ENCODE measurements around the gene SLC13A1. TPM values are rescaled to one million over a fixed set of nuclear protein-coding genes. Genes with fewer than 3 reads are reported as not detected.

SLC13A1 gene
- total and polyA plus RNA-seq, 2 experiments from 2014 or later, result not detected

DNA sequence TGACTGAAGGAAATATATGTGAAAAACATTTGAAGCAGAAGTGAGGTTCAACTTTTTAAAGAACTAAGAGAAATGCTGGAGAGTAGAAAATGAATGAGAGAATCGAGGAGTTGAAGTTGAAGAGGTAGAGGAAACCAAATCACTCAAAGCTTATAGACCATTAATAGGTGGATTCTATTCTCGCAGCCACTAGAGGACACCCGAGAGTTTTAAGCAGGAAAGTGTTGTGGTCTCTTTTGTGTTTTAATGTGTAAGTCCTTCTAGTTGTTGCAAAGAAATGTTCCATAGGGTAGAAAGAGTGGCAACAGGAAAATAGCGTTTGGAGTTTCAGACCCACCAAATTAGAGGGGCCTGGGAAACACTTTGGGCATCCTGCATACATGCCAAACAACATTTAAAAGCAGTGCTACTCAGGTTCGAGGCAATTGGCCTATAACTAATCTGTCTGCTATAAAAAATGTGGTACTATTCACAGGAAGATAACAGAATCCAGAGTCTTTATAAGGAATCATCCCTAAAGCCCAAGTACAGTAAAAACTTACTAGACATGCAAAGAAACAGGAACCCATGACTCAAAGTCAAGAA is 129.0 kb downstream of the SLC13A1 start (continued):
- TF ChIP-seq, protein P1, sequence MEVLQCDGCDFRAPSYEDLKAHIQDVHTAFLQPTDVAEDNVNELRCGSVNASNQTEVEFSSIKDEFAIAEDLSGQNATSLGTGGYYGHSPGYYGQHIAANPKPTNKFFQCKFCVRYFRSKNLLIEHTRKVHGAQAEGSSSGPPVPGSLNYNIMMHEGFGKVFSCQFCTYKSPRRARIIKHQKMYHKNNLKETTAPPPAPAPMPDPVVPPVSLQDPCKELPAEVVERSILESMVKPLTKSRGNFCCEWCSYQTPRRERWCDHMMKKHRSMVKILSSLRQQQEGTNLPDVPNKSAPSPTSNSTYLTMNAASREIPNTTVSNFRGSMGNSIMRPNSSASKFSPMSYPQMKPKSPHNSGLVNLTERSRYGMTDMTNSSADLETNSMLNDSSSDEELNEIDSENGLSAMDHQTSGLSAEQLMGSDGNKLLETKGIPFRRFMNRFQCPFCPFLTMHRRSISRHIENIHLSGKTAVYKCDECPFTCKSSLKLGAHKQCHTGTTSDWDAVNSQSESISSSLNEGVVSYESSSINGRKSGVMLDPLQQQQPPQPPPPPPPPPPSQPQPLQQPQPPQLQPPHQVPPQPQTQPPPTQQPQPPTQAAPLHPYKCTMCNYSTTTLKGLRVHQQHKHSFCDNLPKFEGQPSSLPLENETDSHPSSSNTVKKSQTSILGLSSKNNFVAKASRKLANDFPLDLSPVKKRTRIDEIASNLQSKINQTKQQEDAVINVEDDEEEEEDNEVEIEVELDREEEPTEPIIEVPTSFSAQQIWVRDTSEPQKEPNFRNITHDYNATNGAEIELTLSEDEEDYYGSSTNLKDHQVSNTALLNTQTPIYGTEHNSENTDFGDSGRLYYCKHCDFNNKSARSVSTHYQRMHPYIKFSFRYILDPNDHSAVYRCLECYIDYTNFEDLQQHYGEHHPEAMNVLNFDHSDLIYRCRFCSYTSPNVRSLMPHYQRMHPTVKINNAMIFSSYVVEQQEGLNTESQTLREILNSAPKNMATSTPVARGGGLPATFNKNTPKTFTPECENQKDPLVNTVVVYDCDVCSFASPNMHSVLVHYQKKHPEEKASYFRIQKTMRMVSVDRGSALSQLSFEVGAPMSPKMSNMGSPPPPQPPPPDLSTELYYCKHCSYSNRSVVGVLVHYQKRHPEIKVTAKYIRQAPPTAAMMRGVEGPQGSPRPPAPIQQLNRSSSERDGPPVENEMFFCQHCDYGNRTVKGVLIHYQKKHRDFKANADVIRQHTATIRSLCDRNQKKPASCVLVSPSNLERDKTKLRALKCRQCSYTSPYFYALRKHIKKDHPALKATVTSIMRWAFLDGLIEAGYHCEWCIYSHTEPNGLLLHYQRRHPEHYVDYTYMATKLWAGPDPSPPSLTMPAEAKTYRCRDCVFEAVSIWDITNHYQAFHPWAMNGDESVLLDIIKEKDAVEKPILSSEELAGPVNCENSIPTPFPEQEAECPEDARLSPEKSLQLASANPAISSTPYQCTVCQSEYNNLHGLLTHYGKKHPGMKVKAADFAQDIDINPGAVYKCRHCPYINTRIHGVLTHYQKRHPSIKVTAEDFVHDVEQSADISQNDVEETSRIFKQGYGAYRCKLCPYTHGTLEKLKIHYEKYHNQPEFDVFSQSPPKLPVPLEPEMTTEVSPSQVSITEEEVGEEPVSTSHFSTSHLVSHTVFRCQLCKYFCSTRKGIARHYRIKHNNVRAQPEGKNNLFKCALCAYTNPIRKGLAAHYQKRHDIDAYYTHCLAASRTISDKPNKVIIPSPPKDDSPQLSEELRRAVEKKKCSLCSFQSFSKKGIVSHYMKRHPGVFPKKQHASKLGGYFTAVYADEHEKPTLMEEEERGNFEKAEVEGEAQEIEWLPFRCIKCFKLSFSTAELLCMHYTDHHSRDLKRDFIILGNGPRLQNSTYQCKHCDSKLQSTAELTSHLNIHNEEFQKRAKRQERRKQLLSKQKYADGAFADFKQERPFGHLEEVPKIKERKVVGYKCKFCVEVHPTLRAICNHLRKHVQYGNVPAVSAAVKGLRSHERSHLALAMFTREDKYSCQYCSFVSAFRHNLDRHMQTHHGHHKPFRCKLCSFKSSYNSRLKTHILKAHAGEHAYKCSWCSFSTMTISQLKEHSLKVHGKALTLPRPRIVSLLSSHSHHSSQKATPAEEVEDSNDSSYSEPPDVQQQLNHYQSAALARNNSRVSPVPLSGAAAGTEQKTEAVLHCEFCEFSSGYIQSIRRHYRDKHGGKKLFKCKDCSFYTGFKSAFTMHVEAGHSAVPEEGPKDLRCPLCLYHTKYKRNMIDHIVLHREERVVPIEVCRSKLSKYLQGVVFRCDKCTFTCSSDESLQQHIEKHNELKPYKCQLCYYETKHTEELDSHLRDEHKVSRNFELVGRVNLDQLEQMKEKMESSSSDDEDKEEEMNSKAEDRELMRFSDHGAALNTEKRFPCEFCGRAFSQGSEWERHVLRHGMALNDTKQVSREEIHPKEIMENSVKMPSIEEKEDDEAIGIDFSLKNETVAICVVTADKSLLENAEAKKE (CRISPR knock-in tag; IDR thresholded peaks at IDR 0.05), result no peak
- TF ChIP-seq ETS1 (IDR thresholded peaks at IDR 0.05) (no peak), POLR2AphosphoS5 (IDR thresholded peaks at IDR 0.05; ENCODE audit: low read depth) (no peak)

DNA sequence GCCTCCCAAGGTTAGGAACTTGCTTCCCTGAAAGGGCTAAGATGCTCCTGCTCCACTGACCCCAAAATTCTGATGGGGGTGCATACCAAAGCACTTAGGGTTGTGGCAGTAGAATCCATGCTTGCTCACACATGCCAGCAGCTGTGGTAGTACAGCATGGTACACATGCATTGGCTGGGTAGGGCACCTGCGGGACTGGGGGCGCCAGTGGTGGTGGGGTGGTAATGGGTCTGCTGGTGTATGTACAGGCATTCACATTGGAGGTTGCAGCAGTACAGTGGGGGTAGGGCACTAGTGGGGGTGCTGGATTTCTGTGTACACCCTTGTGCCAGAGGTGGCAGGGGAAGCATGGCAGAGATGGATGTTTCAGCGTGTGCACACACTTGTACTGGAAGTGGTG is 132.0 kb downstream of the SLC13A1 start:
- no peaks in the 10 kb centered on the region for H3K36me3 ChIP-seq (ENCODE audit: insufficient read depth)
- no peaks in the 10 kb centered on the region for H3K4me1 ChIP-seq (ENCODE audit: insufficient read depth)
- H2AFZ ChIP-seq, result no peak overlapping the region
- no peak for ATAC-seq
- Mint-ChIP-seq H3K36me3 (ENCODE audit: low read depth) (no peaks in the 10 kb centered on the region; the same call in 2 of the 3 replicates), H3K9me3 (peaks cover 8% of the 10 kb centered on the region; the same call in 2 of the 3 replicates), H3K27me3 (ENCODE audit: insufficient read depth, low read depth, poor library complexity) (peaks cover 3% of the 10 kb centered on the region), H3K27ac (0 out of 2 replicates have a peak overlapping the region, but pooled peaks have one; percentile 24), H3K4me3 (no peak overlapping the region), H3K4me1 (no peaks in the 10 kb centered on the region)
- no peaks in the 10 kb centered on the region; the same call in 1 of the 2 replicates for H3K9me2 ChIP-seq (ENCODE audit: insufficient read depth)
- no peak overlapping the region for H3K27ac ChIP-seq (ENCODE audit: low read depth)
- no peak overlapping the region for H3K4me2 ChIP-seq
- no peaks in the 10 kb centered on the region for H3K79me2 ChIP-seq (replicated peaks; ENCODE audit: insufficient read depth)
- H3K27me3 ChIP-seq (ENCODE audit: insufficient read depth), result no peaks in the 10 kb centered on the region
- no peaks in the 10 kb centered on the region for H4K20me1 ChIP-seq (replicated peaks; ENCODE audit: insufficient read depth)
- no peak overlapping the region for H3K4me3 ChIP-seq
- DNase-seq (ENCODE audit: low spot score), result no peak
- no peaks in the 10 kb centered on the region for H3F3A ChIP-seq (replicated peaks; ENCODE audit: low read depth)
- TF ChIP-seq NANOG (IDR thresholded peaks at IDR 0.05; ENCODE audit: borderline replicate concordance) (no peak), JUNB (IDR thresholded peaks at IDR 0.05; ENCODE audit: unreplicated experiment) (no peak), ETS1 (IDR thresholded peaks at IDR 0.05) (no peak), ZNF331 (CRISPR knock-in tag; IDR thresholded peaks at IDR 0.05; ENCODE audit: low read depth) (no peak), CREB1 (CRISPR knock-in tag; IDR thresholded peaks at IDR 0.05; ENCODE audit: low read depth) (no peak), EZH2 (IDR thresholded peaks at IDR 0.05; ENCODE audit: low read depth, unreplicated experiment) (no peak), ZNF114 (CRISPR knock-in tag; IDR thresholded peaks at IDR 0.05) (no peak), EZH2phosphoT487 (IDR thresholded peaks at IDR 0.05; ENCODE audit: unreplicated experiment) (no peak), POLR2AphosphoS5 (IDR thresholded peaks at IDR 0.05; ENCODE audit: low read depth) (no peak)
- TF ChIP-seq, protein P2, sequence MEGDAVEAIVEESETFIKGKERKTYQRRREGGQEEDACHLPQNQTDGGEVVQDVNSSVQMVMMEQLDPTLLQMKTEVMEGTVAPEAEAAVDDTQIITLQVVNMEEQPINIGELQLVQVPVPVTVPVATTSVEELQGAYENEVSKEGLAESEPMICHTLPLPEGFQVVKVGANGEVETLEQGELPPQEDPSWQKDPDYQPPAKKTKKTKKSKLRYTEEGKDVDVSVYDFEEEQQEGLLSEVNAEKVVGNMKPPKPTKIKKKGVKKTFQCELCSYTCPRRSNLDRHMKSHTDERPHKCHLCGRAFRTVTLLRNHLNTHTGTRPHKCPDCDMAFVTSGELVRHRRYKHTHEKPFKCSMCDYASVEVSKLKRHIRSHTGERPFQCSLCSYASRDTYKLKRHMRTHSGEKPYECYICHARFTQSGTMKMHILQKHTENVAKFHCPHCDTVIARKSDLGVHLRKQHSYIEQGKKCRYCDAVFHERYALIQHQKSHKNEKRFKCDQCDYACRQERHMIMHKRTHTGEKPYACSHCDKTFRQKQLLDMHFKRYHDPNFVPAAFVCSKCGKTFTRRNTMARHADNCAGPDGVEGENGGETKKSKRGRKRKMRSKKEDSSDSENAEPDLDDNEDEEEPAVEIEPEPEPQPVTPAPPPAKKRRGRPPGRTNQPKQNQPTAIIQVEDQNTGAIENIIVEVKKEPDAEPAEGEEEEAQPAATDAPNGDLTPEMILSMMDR (conservative IDR thresholded peaks at IDR 0.05; ENCODE audit: low read depth in 2 of 2), result no peak

All from GM23338 (cell line).